GM12874 (cell line): ENCODE data around the gene HNRNPF.
A peak's percentile ranks its signal among the peaks of the same experiment; 100 is the strongest.

ENCODE experiments used
- CTCF ChIP-seq: IDR thresholded peaks from 2 replicates; pipeline ENCODE4 v1.5.1; 2011; ENCODE audit warnings: low read depth, mild to moderate bottlenecking, control low read depth, low read length, moderate library complexity; ENCODE audit not compliant: insufficient read depth

The HNRNPF gene

GRCh38 chr10:43421519-43421918 is 12.5 kb upstream of the HNRNPF start:
- TF ChIP-seq CTCF = no peak

DNA sequence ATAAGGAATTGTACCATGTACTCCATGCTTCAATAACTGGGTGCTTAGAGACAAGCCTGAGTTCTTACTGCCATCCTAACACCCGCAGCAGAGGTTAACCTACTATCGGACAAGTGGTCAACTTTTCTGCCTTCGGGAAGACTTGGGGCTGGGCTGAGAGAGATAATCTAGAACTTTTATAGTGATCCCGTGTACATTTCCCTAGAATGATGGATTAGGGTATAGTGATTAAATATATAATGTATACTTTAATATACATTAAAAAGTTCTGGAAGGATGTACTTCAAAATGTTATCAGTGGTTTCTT is 12.2 kb upstream of the HNRNPF start:
- TF ChIP-seq CTCF = no peak

DNA sequence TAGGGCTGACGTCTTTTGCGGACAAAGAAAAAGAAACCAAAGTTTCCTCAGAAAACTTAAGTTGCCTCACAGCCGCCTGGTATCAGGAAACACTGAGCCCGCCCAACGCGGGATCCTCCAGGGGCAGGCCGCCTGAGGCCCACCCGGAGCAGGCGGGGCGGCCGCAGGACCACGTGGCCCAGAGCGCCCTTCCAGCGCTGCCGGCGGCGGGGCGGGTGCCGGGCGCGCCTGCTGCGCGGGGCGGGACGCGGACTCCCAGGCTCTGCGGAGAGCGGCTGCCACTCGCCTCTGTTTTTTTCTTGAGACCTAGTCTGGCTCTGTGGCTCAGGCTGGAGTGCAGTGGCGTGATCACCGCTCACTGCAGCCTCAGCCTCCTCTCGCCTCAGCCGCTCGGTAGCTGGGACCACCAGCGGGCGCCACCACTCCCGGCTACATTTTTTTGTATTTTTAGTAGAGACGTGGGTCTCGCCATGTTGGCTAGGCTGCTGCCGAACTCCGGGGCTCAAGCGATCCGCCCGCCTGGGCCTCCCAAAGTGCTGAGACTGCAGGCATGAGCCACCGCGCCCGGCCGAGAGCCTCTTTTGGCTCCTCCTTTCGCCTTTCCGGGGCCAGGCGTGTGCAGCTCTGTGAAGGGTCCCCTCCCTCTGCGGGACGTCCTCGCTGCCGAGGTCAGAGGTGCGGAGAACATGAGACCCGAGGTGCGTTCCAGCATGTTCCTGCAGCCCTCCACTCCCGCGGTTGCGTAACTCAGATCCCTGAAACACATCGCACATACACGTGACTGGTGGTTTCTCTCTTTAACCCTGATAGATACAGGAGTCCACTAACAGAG is 11.6 kb upstream of the HNRNPF start:
- TF ChIP-seq CTCF = 0 out of 2 replicates have a peak, but pooled peaks have one; percentile 13

DNA sequence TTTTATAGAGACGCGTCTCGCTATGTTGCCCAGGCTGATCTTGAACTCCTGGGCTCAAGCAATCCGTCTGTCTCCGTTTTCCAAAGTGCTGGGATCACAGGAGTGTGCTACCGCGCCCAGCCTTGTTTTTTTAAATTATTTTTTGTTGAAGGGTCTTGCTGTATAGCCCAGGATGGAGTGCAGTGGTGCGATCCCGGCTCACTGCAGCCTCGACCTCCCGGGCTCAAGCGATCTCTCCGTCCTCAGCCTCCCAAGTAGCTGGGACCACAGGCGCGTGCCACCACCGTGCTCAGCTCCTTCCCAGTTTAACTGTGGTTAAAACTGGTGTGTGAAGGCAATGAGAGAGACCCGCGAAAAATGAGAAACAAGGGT is 11.0 kb upstream of the HNRNPF start:
- TF ChIP-seq CTCF = no peak

- no peak for TF ChIP-seq CTCF
Observed at GRCh38 chr10:43417950-43418768, 9.2 kb upstream of the HNRNPF start.

DNA sequence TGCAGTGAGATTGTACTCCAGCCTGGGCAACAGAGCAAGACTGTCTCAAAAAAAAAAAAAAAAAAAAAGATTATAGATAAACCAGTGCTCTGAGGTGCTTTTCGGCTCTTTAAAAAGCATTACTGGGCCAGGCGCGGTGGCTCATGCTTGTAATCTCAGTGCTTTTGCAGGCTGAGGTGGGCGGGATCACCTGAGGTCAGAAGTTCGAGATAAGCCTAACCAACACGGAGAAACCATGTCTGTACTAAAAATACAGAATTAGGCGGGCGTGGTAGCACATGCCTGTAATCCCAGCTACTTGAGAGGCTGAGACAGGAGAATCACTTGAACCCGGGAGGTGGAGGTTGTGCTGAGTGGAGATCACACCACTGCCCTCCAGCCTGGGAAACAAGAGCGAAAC is 6.6 kb upstream of the HNRNPF start:
- TF ChIP-seq CTCF = no peak

GRCh38 chr10:43411536-43411935 is 2.5 kb upstream of the HNRNPF start:
- no peak for TF ChIP-seq CTCF
